Mesenchymal stem cell (in vitro differentiated cells and primary cell): ENCODE measurements around the gene SLC39A9.

ENCODE experiments used
- DNase-seq: peaks from one replicate; pipeline ENCODE4 v3.0.0-alpha.2; 2013
- H2AFZ ChIP-seq: one replicate; pipeline ENCODE4 v1.6.1; 2013; ENCODE audit warnings: low read depth, mild to moderate bottlenecking, control low read depth, inconsistent platforms, low read length, moderate library complexity
- H2AK5ac ChIP-seq: 2 replicates; pipeline ENCODE4 v1.6.1; 2013; ENCODE audit warnings: low read length, moderate library complexity, mild to moderate bottlenecking, inconsistent platforms; ENCODE audit not compliant: severe bottlenecking
- H2BK120ac ChIP-seq: one replicate; pipeline ENCODE4 v1.6.1; 2013; ENCODE audit warnings: low read depth, mild to moderate bottlenecking, inconsistent platforms, low read length, moderate library complexity
- H2BK12ac ChIP-seq, 2 experiments: one replicate each; pipeline ENCODE4 v1.6.1; 2013; ENCODE audit warnings: inconsistent platforms in 2 of 2, low read length in 2 of 2, mild to moderate bottlenecking in 2 of 2, moderate library complexity in 2 of 2, control low read depth in 1 of 2
- H2BK15ac ChIP-seq: one replicate; pipeline ENCODE4 v1.6.1; 2013; ENCODE audit warnings: mild to moderate bottlenecking, low read depth, inconsistent platforms; ENCODE audit not compliant: poor library complexity, severe bottlenecking
- H2BK5ac ChIP-seq: 2 replicates; pipeline ENCODE4 v1.6.1; 2013; ENCODE audit warnings: low read depth, mild to moderate bottlenecking, low read length, control low read depth, inconsistent platforms; ENCODE audit not compliant: poor library complexity, severe bottlenecking
- H3K14ac ChIP-seq, 2 experiments: one replicate each; pipeline ENCODE4 v1.6.1; 2013; ENCODE audit warnings: inconsistent platforms in 2 of 2, low read length in 2 of 2, control low read depth in 1 of 2, mild to moderate bottlenecking in 1 of 2, moderate library complexity in 1 of 2
- H3K18ac ChIP-seq, 2 experiments: one replicate each; pipeline ENCODE4 v1.6.1; 2013; ENCODE audit warnings: inconsistent platforms in 2 of 2, low read length in 2 of 2, control low read depth in 1 of 2, low read depth in 1 of 2, mild to moderate bottlenecking in 1 of 2
- H3K23ac ChIP-seq, 2 experiments: one replicate each; pipeline ENCODE4 v1.6.1; 2013; ENCODE audit warnings: inconsistent platforms in 2 of 2, low read length in 2 of 2, mild to moderate bottlenecking in 2 of 2, moderate library complexity in 2 of 2, control low read depth in 1 of 2
- H3K27ac ChIP-seq: 2 replicates; pipeline ENCODE4 v1.5.1; 2013; ENCODE audit warnings: mild to moderate bottlenecking, moderate library complexity, low read length, control low read depth, inconsistent platforms; ENCODE audit not compliant: poor library complexity, severe bottlenecking
- H3K27me3 ChIP-seq, 2 experiments: 2 replicates each; pipeline versions ENCODE4 v1.6.1 to v1.7.0; 2013; ENCODE audit warnings: low read length in 2 of 2, mild to moderate bottlenecking in 2 of 2, moderate library complexity in 2 of 2, control low read depth in 1 of 2, inconsistent platforms in 1 of 2; ENCODE audit not compliant: control insufficient read depth in 1 of 2, insufficient read depth in 1 of 2
- H3K36me3 ChIP-seq, 2 experiments: 2 replicates each; pipeline versions ENCODE4 v1.6.1 to v1.7.0; 2013; ENCODE audit warnings: low read length in 2 of 2, control low read depth in 1 of 2, inconsistent platforms in 1 of 2, low read depth in 1 of 2, mild to moderate bottlenecking in 1 of 2; ENCODE audit not compliant: insufficient read depth in 2 of 2, control insufficient read depth in 1 of 2
- H3K4ac ChIP-seq, 2 experiments: one replicate each; pipeline ENCODE4 v1.6.1; 2013; ENCODE audit warnings: inconsistent platforms in 2 of 2, low read length in 2 of 2, mild to moderate bottlenecking in 2 of 2, moderate library complexity in 2 of 2, control low read depth in 1 of 2, low read depth in 1 of 2
- H3K4me1 ChIP-seq: 2 replicates; pipeline ENCODE4 v1.6.1; 2013; ENCODE audit warnings: low read depth, low read length, control low read depth; ENCODE audit not compliant: control insufficient read depth, insufficient read depth
- H3K4me2 ChIP-seq: 2 replicates; pipeline ENCODE4 v1.6.1; 2013; ENCODE audit warnings: low read length, mild to moderate bottlenecking, inconsistent platforms; ENCODE audit not compliant: poor library complexity, severe bottlenecking
- H3K4me3 ChIP-seq, 2 experiments: 2 replicates each; pipeline versions ENCODE4 v1.5.1 to v1.7.0; 2013; ENCODE audit warnings: low read length in 2 of 2, mild to moderate bottlenecking in 2 of 2, control low read depth in 1 of 2, low read depth in 1 of 2; ENCODE audit not compliant: insufficient read depth in 1 of 2
- H3K79me1 ChIP-seq: replicated peaks from 2 replicates; pipeline ENCODE4 v1.6.1; 2013; ENCODE audit warnings: mild to moderate bottlenecking, control low read depth, low read length, inconsistent platforms; ENCODE audit not compliant: poor library complexity, severe bottlenecking
- H3K9ac ChIP-seq: 2 replicates; pipeline ENCODE4 v1.7.0; 2013; ENCODE audit warnings: mild to moderate bottlenecking, low read length, moderate library complexity
- H3K9me3 ChIP-seq: 2 replicates; pipeline ENCODE4 v1.7.0; 2013; ENCODE audit warnings: mild to moderate bottlenecking, low read length; ENCODE audit not compliant: control insufficient read depth
- H4K8ac ChIP-seq: one replicate; pipeline ENCODE4 v1.6.1; 2013; ENCODE audit warnings: inconsistent platforms, mild to moderate bottlenecking, low read length, moderate library complexity
- H4K91ac ChIP-seq: one replicate; pipeline ENCODE4 v1.6.1; 2013; ENCODE audit warnings: mild to moderate bottlenecking, low read length, inconsistent platforms
- WGBS: methylation state at CpG from one replicate; pipeline ENCODE4 v1.1.7; 2013; ENCODE audit warnings: mixed read lengths; 5-methylcytosine and 5-hydroxymethylcytosine counted together

The SLC39A9 gene

GRCh38 chr14:69471436-69471835 is 72.9 kb downstream of the SLC39A9 start:
- Histone ChIP-seq H3K4me2 (no peak overlapping the region), H3K4me3 (no peak overlapping the region), H2BK120ac (no peak overlapping the region), H2BK5ac (no peak overlapping the region), H3K23ac (peak overlapping the region in 1 of 2 experiments; percentile 50), H2AFZ (no peak overlapping the region), H3K36me3 (peaks cover 0 to 6% of the 10 kb centered on the region in 2 experiments), H2BK15ac (no peak overlapping the region), H3K18ac (no peak overlapping the region), H3K27me3 (peaks cover 0 to 8% of the 10 kb centered on the region in 2 experiments), H3K9me3 (no peaks in the 10 kb centered on the region), H3K4me1 (peaks cover 3% of the 10 kb centered on the region), H2BK12ac (no peak overlapping the region), H2AK5ac (no peak overlapping the region), H3K9ac (no peak overlapping the region), H3K4ac (no peak overlapping the region), H3K27ac (no peak overlapping the region), H3K14ac (no peak overlapping the region), H4K8ac (no peak overlapping the region), H3K79me1 (no peaks in the 10 kb centered on the region), H4K91ac (no peak overlapping the region)
- DNase-seq, result no peak
- 99% methylated on average over 3 of the region's 3 CpGs for WGBS

- Histone ChIP-seq H3K23ac (no peak overlapping the region), H3K4me2 (no peak overlapping the region), H3K4ac (no peak overlapping the region), H3K18ac (no peak overlapping the region), H3K4me1 (peaks cover 3% of the 10 kb centered on the region), H3K36me3 (peaks cover 0 to 6% of the 10 kb centered on the region in 2 experiments), H4K91ac (no peak overlapping the region), H3K9ac (no peak overlapping the region), H3K14ac (no peak overlapping the region), H3K27me3 (peaks cover 0 to 8% of the 10 kb centered on the region in 2 experiments), H2AK5ac (no peak overlapping the region), H2BK5ac (no peak overlapping the region), H2BK12ac (no peak overlapping the region), H3K4me3 (no peak overlapping the region), H3K9me3 (no peaks in the 10 kb centered on the region), H4K8ac (no peak overlapping the region), H2AFZ (no peak overlapping the region), H3K79me1 (no peaks in the 10 kb centered on the region), H2BK120ac (no peak overlapping the region), H3K27ac (no peak overlapping the region), H2BK15ac (no peak overlapping the region)
- 82% methylated on average over 10 of the region's 10 CpGs for WGBS
- no peak for DNase-seq
Observed at GRCh38 chr14:69471916-69472315, 73.4 kb downstream of the SLC39A9 start.

DNA sequence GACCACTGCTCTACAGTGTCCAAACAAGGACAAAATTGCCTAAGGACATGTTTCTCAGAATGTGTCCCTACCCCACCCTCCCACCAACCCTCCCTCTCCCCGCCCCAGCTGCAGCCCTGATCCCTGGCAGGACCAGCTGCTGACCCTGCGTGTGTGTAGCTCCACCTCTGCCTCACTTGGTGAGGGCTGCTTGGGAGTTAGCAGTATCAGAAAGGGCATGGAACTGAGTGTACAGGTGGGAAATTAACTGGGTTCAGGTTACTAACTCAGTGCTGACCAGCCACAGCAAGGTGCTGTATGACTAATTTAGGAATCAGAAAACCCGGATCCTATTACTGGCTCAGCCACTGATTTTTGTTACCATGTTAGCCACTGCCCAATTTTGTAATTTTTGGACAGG is 74.8 kb downstream of the SLC39A9 start:
- Histone ChIP-seq H3K18ac (no peak overlapping the region), H3K23ac (no peak overlapping the region), H3K14ac (no peak overlapping the region), H3K27me3 (peaks cover 0 to 8% of the 10 kb centered on the region in 2 experiments), H2AK5ac (no peak overlapping the region), H3K9me3 (no peaks in the 10 kb centered on the region), H3K4me1 (peaks cover 3% of the 10 kb centered on the region), H3K4ac (no peak overlapping the region), H2BK12ac (no peak overlapping the region), H4K91ac (no peak overlapping the region), H2BK5ac (no peak overlapping the region), H4K8ac (no peak overlapping the region), H2AFZ (no peak overlapping the region), H3K27ac (no peak overlapping the region), H3K36me3 (peaks cover 0 to 6% of the 10 kb centered on the region in 2 experiments), H2BK15ac (no peak overlapping the region), H3K9ac (no peak overlapping the region), H2BK120ac (no peak overlapping the region), H3K4me2 (no peak overlapping the region), H3K79me1 (no peaks in the 10 kb centered on the region), H3K4me3 (no peak overlapping the region)
- 51% methylated on average over 3 of the region's 3 CpGs for whole genome bisulfite sequencing
- DNase-seq, result no peak

DNA sequence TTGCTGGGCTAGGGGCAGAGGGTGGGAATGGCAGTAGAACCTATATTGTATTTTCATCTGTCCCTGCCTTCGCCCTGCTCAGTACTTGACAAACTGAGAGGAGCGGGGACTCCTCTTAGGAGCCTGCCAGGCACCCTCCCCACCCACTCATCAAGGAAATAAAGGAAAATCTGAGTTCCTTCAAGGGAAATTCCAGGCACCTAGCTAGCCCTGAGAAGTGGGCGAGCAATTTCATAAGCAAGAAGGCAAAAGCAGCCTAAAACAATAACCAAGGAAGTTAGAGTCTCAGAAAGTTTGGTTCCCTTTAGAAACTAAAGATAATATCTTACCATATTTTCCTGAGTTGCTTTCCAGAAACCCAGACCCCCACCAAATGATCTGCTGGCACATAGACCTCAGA is 75.5 kb downstream of the SLC39A9 start:
- Histone ChIP-seq H2BK5ac (no peak overlapping the region), H4K8ac (no peak overlapping the region), H3K27me3 (peaks cover 0 to 8% of the 10 kb centered on the region in 2 experiments), H3K79me1 (no peaks in the 10 kb centered on the region), H3K36me3 (peaks cover 0 to 6% of the 10 kb centered on the region in 2 experiments), H2BK15ac (no peak overlapping the region), H3K4me1 (peaks cover 3% of the 10 kb centered on the region), H2AK5ac (no peak overlapping the region), H4K91ac (no peak overlapping the region), H3K14ac (no peak overlapping the region), H2BK12ac (no peak overlapping the region), H3K4me2 (no peak overlapping the region), H2AFZ (no peak overlapping the region), H3K4me3 (no peak overlapping the region), H3K23ac (no peak overlapping the region), H2BK120ac (no peak overlapping the region), H3K27ac (no peak overlapping the region), H3K18ac (no peak overlapping the region), H3K9me3 (no peaks in the 10 kb centered on the region), H3K9ac (no peak overlapping the region), H3K4ac (no peak overlapping the region)
- DNase-seq, result no peak
- 94% methylated on average over 2 of the region's 3 CpGs for whole genome bisulfite sequencing
